SK-N-SH (cell line): ENCODE results near the gene PPIL1.

Experiments used
- FOXJ3 ChIP-seq: sonication (generic); formaldehyde crosslinking; IDR thresholded peaks from 2 replicates; pipeline ENCODE4 v1.5.1; 2020; ENCODE audit warnings: mild to moderate bottlenecking, missing genetic modification reagents
- NFIC ChIP-seq: IDR thresholded peaks from 2 replicates; pipeline ENCODE4 v1.4.0; 2012; ENCODE audit warnings: borderline replicate concordance
- POLR2AphosphoS5 ChIP-seq: IDR thresholded peaks from 2 replicates; pipeline ENCODE4 v1.6.1; 2012; ENCODE audit warnings: low read depth, low read length
- TAF1 ChIP-seq: IDR thresholded peaks from 2 replicates; pipeline ENCODE4 v1.6.1; 2012; ENCODE audit warnings: low read depth, mild to moderate bottlenecking, low read length, moderate library complexity, borderline replicate concordance
- TF ChIP-seq, protein P1 (sequence below): IDR thresholded peaks from 2 replicates; pipeline ENCODE4; 2012
- TF ChIP-seq, protein P2 (sequence below): fragments of 200-600 bp; sonication (generic); IDR thresholded peaks from 2 replicates; pipeline ENCODE4 v1.6.1; 2017; ENCODE audit warnings: antibody characterized with exemption, mild to moderate bottlenecking, moderate library complexity

DNA sequence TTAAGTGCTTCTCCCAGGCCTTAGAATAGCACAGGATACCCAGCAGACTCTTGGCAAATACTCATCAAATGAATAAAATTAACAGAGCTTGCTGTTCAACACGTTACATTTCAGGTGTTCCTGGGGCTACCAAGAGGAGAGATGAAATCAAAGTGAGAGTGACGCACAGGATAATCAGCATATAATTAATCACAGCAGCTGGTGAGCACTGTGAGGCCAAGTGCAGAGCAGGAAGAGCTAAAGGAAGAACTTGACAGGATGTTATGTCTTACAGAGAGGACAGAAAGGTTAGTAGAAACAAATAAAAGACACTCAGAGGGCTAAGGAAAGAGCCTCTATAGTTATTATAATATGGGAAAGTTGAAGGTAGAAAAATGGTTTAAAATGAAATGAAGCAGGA lies 8.8 kb downstream of the PPIL1 start:
- TF ChIP-seq, protein P1, sequence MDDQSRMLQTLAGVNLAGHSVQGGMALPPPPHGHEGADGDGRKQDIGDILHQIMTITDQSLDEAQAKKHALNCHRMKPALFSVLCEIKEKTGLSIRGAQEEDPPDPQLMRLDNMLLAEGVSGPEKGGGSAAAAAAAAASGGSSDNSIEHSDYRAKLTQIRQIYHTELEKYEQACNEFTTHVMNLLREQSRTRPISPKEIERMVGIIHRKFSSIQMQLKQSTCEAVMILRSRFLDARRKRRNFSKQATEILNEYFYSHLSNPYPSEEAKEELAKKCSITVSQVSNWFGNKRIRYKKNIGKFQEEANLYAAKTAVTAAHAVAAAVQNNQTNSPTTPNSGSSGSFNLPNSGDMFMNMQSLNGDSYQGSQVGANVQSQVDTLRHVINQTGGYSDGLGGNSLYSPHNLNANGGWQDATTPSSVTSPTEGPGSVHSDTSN: no peak
- no peak for TF ChIP-seq FOXJ3 (CRISPR knock-in tag)
- TF ChIP-seq, protein P2, sequence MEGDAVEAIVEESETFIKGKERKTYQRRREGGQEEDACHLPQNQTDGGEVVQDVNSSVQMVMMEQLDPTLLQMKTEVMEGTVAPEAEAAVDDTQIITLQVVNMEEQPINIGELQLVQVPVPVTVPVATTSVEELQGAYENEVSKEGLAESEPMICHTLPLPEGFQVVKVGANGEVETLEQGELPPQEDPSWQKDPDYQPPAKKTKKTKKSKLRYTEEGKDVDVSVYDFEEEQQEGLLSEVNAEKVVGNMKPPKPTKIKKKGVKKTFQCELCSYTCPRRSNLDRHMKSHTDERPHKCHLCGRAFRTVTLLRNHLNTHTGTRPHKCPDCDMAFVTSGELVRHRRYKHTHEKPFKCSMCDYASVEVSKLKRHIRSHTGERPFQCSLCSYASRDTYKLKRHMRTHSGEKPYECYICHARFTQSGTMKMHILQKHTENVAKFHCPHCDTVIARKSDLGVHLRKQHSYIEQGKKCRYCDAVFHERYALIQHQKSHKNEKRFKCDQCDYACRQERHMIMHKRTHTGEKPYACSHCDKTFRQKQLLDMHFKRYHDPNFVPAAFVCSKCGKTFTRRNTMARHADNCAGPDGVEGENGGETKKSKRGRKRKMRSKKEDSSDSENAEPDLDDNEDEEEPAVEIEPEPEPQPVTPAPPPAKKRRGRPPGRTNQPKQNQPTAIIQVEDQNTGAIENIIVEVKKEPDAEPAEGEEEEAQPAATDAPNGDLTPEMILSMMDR: no peak
- TF ChIP-seq TAF1: no peak
- no peak for TF ChIP-seq NFIC
- TF ChIP-seq POLR2AphosphoS5: no peak
